Pancreas (tissue), 10 donors: ENCODE measurements around the gene LRMDA. TPM values are rescaled to one million over a fixed set of nuclear protein-coding genes. Genes with fewer than 3 reads are reported as not detected.

Experiments
- ATAC-seq, 4 donors: fragments of 200-7000 bp; cut with Tn5 transposase; one replicate each; pipeline versions ENCODE4 v1.8.0 to v1.9.1; 2020; ENCODE audit warnings: mild to moderate bottlenecking in 4 of 4, moderate library complexity in 4 of 4
- DNase-seq, 6 donors: peaks; one replicate each; pipeline ENCODE4 v3.0.0-alpha.2; 2020
- FAIRE-seq: peaks from 2 replicates; lab custom pipeline; 2012; peaks lifted over from hg19 to GRCh38; lab: Jason Lieb, UNC
- H3K27ac ChIP-seq, 4 donors: fragments of 200-600 bp; sonication (generic); 1 replicate in 3 of 4; 2 replicates in 1 of 4; pipeline versions ENCODE4 v1.5.0 to v1.8.0; 2020
- H3K27me3 ChIP-seq, 4 donors: fragments of 200-600 bp; one replicate each; pipeline ENCODE4 v1.8.0; 2021
- H3K36me3 ChIP-seq, 3 donors: fragments of 200-600 bp; sonication (generic) in 1 of 3; one replicate each; pipeline versions ENCODE4 v1.5.0 to v1.8.0; 2020 to 2021
- H3K4me1 ChIP-seq, 3 donors: fragments of 200-600 bp; one replicate each; pipeline ENCODE4 v1.8.0; 2021
- H3K4me3 ChIP-seq, 4 donors: fragments of 200-600 bp; sonication (generic) in 2 of 4; one replicate each; pipeline versions ENCODE4 v1.5.0 to v1.8.0; 2020 to 2021
- H3K9me3 ChIP-seq, 4 donors: fragments of 200-600 bp; one replicate each; pipeline ENCODE4 v1.8.0; 2021
- CTCF ChIP-seq, 4 donors: fragments of 200-600 bp; sonication (generic) in 3 of 4; IDR thresholded peaks; one replicate each; pipeline versions ENCODE4 v1.5.0 to v1.8.0; 2021; ENCODE audit warnings: antibody characterized with exemption in 4 of 4
- WGBS, 2 donors: extraction: QIAGEN DNeasy Blood & Tissue Kit; methylation state at CpG; one replicate each; pipeline ENCODE4 v1.1.7; 2013; 5-methylcytosine and 5-hydroxymethylcytosine counted together
- intact Hi-C, 3 donors: fragments of 100-400 bp; cut with DNase I; formaldehyde crosslinking; loops; one replicate each; pipeline versions ENCODE4 v1.11.1 to v1.14.2; 2022
- polyA plus RNA-seq, 2 donors: library from polyadenylated mRNA; stranded (reverse); fragments of 200-250 nt; gene quantifications; one replicate each; pipeline ENCODE4 v1.2.3, GENCODE V29; 2013
- total RNA-seq, 6 donors: library from RNA; stranded (reverse); fragmentation: NEBNext Ultra II Directional in 4 of 6; extraction: Animal tissue kit (Norgen Biotek cat#: 25700) in 4 of 6; gene quantifications; one replicate each; pipeline versions ENCODE4 v1.2.1 to v1.2.4, GENCODE V29; 2021 to 2023
- donor health status: healthy with polysubstance abuse.
- donor health status: DM: no; HTN: no; CAD: no; lungs with moderate emphysema.
- donor health status: DM: no; HTN: no; CAD: no.
- donor health status: control.
- donor health status: control.
- donor health status: Bipolar disorder and iron deficiency.
- donor health status: DM: yes; HTN: yes; CAD: no.
- donor health status: DM: no; HTN: no; CAD: no.
- donor health status: DM: no; HTN: no; CAD: no.
- donor health status: DM: yes; HTN: yes; CAD: no.

Gene LRMDA
- total and polyA plus RNA-seq, 8 donors, result 4.6 to 21.2 (median 13.4) TPM

DNA sequence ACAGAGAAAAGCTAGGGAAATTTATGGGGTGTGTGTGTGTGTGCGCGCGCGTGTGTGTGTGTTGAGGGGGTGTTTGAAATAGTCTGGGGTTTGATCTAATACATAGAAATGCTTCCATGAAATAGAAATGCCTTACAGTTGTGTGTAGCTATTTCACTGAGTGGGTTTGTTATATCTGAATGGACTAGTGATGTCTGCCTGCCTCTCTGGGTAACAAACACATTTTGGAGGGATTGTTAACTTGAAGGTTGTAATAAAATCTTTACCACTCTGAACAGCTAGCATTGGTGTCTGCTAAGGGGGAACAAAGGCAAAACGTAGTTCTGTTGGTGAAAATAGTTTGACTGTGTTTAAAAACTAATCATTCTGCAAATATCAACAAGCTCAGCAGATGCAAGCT is 509.3 kb downstream of the LRMDA start:
- intact Hi-C loops, result no loop called here
- no peak for TF ChIP-seq CTCF (IDR thresholded peaks at IDR 0.05)
- Histone ChIP-seq H3K36me3 (no peaks in the 10 kb centered on the region), H3K4me3 (no peak overlapping the region), H3K27me3 (no peaks in the 10 kb centered on the region), H3K9me3 (no peaks in the 10 kb centered on the region), H3K4me1 (no peaks in the 10 kb centered on the region), H3K27ac (no peak overlapping the region)
- 93 to 94% methylated on average over 5 of the region's 5 CpGs for WGBS, 2 donors
- no peak for DNase-seq
- no peak for ATAC-seq
- no peak for FAIRE-seq

- TF ChIP-seq CTCF (IDR thresholded peaks at IDR 0.05), result no peak
- no peak for ATAC-seq
- FAIRE-seq, result no peak
- H3K4me1 ChIP-seq, result no peaks in the 10 kb centered on the region
- no peak overlapping the region for H3K4me3 ChIP-seq
- no peaks in the 10 kb centered on the region for H3K27me3 ChIP-seq
- intact Hi-C loops, result no loop called here
- H3K36me3 ChIP-seq, result no peaks in the 10 kb centered on the region
- DNase-seq, result no peak
- no peaks in the 10 kb centered on the region for H3K9me3 ChIP-seq
- 84 to 85% methylated on average over 9 of the region's 9 CpGs for WGBS, 2 donors
- no peak overlapping the region for H3K27ac ChIP-seq
These were observed 509.9 kb downstream of the LRMDA start for GRCh38 chr10:75941223-75941801.

DNA sequence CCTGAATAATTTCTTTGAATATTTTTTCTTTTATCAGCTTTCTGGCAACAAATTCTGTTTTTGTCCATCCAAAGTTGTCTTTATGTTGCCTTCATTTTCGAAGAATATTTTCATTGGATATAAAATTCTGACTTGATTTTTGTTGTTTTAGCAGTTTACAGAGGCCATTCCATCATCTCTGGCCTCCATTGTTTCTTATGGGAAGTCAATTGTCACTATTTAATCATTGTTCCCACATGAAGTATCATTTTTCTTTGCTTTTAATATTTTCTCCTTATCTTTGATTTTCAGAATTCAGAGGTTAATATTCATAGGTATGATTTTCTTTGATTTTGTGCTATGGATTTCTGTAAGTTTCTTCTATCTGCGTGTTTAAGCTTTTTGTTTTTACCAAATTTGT is 512.6 kb downstream of the LRMDA start:
- Histone ChIP-seq H3K27me3 (no peaks in the 10 kb centered on the region), H3K4me1 (no peaks in the 10 kb centered on the region), H3K36me3 (no peaks in the 10 kb centered on the region), H3K9me3 (no peaks in the 10 kb centered on the region), H3K4me3 (no peak overlapping the region), H3K27ac (no peak overlapping the region)
- 88% methylated on average over 2 of the region's 2 CpGs for WGBS, 2 donors
- ATAC-seq, result no peak
- no peak for DNase-seq
- FAIRE-seq, result no peak
- intact Hi-C loops, result no loop called here
- TF ChIP-seq CTCF (IDR thresholded peaks at IDR 0.05), result no peak

GRCh38 chr10:75948583-75948982 is 517.2 kb downstream of the LRMDA start:
- intact Hi-C loops, result no loop called here
- DNase-seq, result no peak
- no peak for ATAC-seq
- no peak overlapping the region for H3K4me3 ChIP-seq
- no peaks in the 10 kb centered on the region for H3K9me3 ChIP-seq
- no peaks in the 10 kb centered on the region for H3K36me3 ChIP-seq
- no peak for TF ChIP-seq CTCF (IDR thresholded peaks at IDR 0.05)
- FAIRE-seq, result no peak
- H3K4me1 ChIP-seq, result no peaks in the 10 kb centered on the region
- WGBS, 2 donors, result 96 to 98% methylated on average over 3 of the region's 3 CpGs
- H3K27me3 ChIP-seq, result no peaks in the 10 kb centered on the region
- no peak overlapping the region for H3K27ac ChIP-seq

DNA sequence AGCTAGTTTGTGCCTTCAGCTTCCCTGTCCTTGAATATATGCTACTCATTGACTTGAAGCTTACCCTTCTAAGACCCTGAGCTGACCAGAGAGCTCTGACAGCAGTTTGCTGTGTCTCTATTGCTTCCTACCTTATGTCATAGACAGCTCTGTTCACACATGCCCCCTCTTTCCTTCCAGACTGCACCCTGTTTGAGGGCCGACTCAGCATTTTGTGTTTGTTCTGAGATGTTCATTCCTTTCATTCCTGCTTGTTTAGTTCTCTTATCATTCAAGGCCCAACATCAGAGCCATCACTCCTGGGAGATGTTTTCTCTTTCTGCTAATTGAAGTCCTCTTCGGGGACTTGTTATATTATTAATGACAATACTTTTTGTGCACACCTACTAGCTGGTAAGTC is 518.9 kb downstream of the LRMDA start:
- Histone ChIP-seq H3K36me3 (no peaks in the 10 kb centered on the region), H3K27ac (no peak overlapping the region), H3K9me3 (no peaks in the 10 kb centered on the region), H3K27me3 (no peaks in the 10 kb centered on the region), H3K4me3 (no peak overlapping the region), H3K4me1 (no peaks in the 10 kb centered on the region)
- no peak for DNase-seq
- intact Hi-C loops, result no loop called here
- 68 to 78% methylated on average over 2 of the region's 2 CpGs for WGBS, 2 donors
- no peak for TF ChIP-seq CTCF (IDR thresholded peaks at IDR 0.05)
- FAIRE-seq, result no peak
- ATAC-seq, result no peak
